ENCODE measurements around the gene KLHL22.

Gene KLHL22

GRCh38 chr22:20430720-20431510, 64.7 kb downstream of the KLHL22 start:
- Histone ChIP-seq H3K9me3 (no peaks in the 10 kb centered on the region), H3K36me3 (no peaks in the 10 kb centered on the region), H3K4me1 (ENCODE audit: control insufficient read depth in 1 of 2, insufficient read depth in 1 of 2, low read depth in 1 of 2, low read length in 1 of 2) (peaks cover 28 to 34% of the 10 kb centered on the region in 2 experiments), H3K27me3 (peaks cover 100% of the 10 kb centered on the region), H3K27ac (no peak overlapping the region), H3K4me3 (ENCODE audit: low read depth in 1 of 2, low read length in 1 of 2) (peak overlapping the region; percentile 34 to 82)
- TF ChIP-seq CTCF (IDR thresholded peaks at IDR 0.05): no peak

- no peak for TF ChIP-seq CTCF (IDR thresholded peaks at IDR 0.05)
- no peaks in the 10 kb centered on the region for H3K9me3 ChIP-seq
- H3K27me3 ChIP-seq: peaks cover 100% of the 10 kb centered on the region
- peak overlapping the region; percentile 62 to 82 for H3K4me3 ChIP-seq (ENCODE audit: low read depth in 1 of 2, low read length in 1 of 2)
- H3K36me3 ChIP-seq: no peaks in the 10 kb centered on the region
- peaks cover 31 to 38% of the 10 kb centered on the region in 2 experiments for H3K4me1 ChIP-seq (ENCODE audit: control insufficient read depth in 1 of 2, insufficient read depth in 1 of 2, low read depth in 1 of 2, low read length in 1 of 2)
- H3K27ac ChIP-seq: no peak overlapping the region
These were observed 65.4 kb downstream of the KLHL22 start for GRCh38 chr22:20430101-20430719.

GRCh38 chr22:20429254-20430100, 66.1 kb downstream of the KLHL22 start:
- Histone ChIP-seq H3K9me3 (no peaks in the 10 kb centered on the region), H3K4me1 (ENCODE audit: control insufficient read depth in 1 of 2, insufficient read depth in 1 of 2, low read depth in 1 of 2, low read length in 1 of 2) (peaks cover 31 to 38% of the 10 kb centered on the region in 2 experiments), H3K27ac (peak overlapping the region; percentile 31), H3K27me3 (peaks cover 100% of the 10 kb centered on the region), H3K36me3 (no peaks in the 10 kb centered on the region), H3K4me3 (ENCODE audit: low read depth in 1 of 2, low read length in 1 of 2) (peak overlapping the region; percentile 62 to 82)
- peak; percentile 21 for TF ChIP-seq CTCF (IDR thresholded peaks at IDR 0.05)

- no peak for TF ChIP-seq CTCF (IDR thresholded peaks at IDR 0.05)
- Histone ChIP-seq H3K27me3 (peaks cover 100% of the 10 kb centered on the region), H3K27ac (peak overlapping the region; percentile 31), H3K4me1 (ENCODE audit: control insufficient read depth in 1 of 2, insufficient read depth in 1 of 2, low read depth in 1 of 2, low read length in 1 of 2) (peaks cover 31 to 38% of the 10 kb centered on the region in 2 experiments), H3K4me3 (ENCODE audit: low read depth in 1 of 2, low read length in 1 of 2) (peak overlapping the region; percentile 62 to 82), H3K36me3 (no peaks in the 10 kb centered on the region), H3K9me3 (no peaks in the 10 kb centered on the region)
These were observed 66.9 kb downstream of the KLHL22 start for GRCh38 chr22:20428496-20429253.

GRCh38 chr22:20427945-20428417, 67.6 kb downstream of the KLHL22 start:
- Histone ChIP-seq H3K4me1 (ENCODE audit: control insufficient read depth in 1 of 2, insufficient read depth in 1 of 2, low read depth in 1 of 2, low read length in 1 of 2) (peaks cover 31 to 38% of the 10 kb centered on the region in 2 experiments), H3K27ac (no peak overlapping the region), H3K9me3 (no peaks in the 10 kb centered on the region), H3K4me3 (ENCODE audit: low read depth in 1 of 2, low read length in 1 of 2) (no peak overlapping the region), H3K27me3 (peaks cover 100% of the 10 kb centered on the region), H3K36me3 (no peaks in the 10 kb centered on the region)
- TF ChIP-seq CTCF (IDR thresholded peaks at IDR 0.05): no peak
